Measurements from ENCODE around the gene EDC3.
"Not testable (repeated sequence)": the region's sequence is repeated elsewhere in the genome, so short reads cannot be mapped to it uniquely, and the experiment has no call there.

EDC3 gene

GRCh38 chr15:74695597-74696397 is at the start of gene EDC3:
Gene EDC3 (minus strand): TSS chr15:74696024. CDS start chr15:74675124, 20,900 bp downstream.
- peak; percentile 81 for DNase-seq (ENCODE audit: low spot score)

DNA sequence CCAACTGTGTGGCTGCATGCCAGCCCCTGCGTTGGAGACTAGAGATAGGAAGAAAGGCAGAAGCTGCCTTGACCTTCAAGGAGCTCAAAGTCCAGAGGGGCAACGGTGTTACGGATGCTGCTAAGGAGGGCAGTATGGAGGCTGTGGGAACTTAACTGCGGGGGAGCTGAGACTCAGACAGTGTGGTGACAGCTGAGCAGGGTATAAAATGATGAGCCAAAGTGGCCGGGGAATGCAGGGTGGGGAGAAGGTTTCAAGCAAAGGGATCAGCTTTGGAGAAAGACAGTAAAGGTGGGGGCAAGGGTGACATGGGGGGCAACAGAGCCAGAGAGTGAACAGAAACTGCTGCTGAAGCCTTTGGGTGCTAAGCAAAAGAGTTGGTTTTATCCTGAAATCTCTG is 46.6 kb upstream of the EDC3 start:
- DNase-seq (ENCODE audit: low spot score), result no peak

DNA sequence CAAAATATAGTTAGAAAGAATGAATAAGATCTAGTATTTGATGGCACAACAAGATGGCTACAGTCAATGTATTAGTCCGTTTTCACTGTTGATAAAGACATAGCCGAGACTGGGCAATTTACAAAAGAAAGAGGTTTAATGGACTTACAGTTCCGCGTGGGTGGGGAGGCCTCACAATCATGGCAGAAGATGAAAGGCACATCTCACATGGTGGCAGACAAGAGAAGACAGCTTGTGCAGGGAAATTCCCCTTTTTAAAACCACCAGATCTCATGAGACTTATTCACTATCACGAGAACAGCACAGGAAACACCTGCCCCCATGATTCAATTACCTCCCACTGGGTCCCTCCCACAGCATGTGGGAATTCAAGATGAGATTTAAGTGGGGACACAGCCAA is 42.4 kb upstream of the EDC3 start:
- DNase-seq (ENCODE audit: low spot score), result not testable (repeated sequence)

DNA sequence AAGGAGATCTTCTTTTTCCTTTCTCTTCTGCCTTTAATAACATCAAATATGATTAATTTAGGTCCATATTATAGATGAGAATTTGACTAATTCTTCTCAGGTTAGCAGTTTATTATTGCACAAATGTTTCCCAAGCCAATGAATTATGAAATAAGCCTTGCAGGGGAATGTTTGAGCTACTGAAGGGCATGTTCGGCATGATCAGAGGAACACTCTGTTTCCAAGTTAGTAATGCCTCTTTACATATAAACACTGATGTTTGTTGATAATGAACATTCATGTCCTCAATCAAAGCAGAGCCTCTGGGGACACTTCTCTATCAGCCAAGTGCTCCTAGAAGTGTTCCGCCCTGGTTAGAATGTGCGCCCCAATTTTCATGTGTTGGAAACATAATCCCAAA is 39.5 kb upstream of the EDC3 start:
- DNase-seq (ENCODE audit: low spot score), result no peak

- DNase-seq (ENCODE audit: low spot score), result no peak
These were observed 37.4 kb upstream of the EDC3 start for GRCh38 chr15:74733269-74733668.

- no peak for DNase-seq (ENCODE audit: low spot score)
These were observed 37.0 kb upstream of the EDC3 start for GRCh38 chr15:74732846-74733245.

DNA sequence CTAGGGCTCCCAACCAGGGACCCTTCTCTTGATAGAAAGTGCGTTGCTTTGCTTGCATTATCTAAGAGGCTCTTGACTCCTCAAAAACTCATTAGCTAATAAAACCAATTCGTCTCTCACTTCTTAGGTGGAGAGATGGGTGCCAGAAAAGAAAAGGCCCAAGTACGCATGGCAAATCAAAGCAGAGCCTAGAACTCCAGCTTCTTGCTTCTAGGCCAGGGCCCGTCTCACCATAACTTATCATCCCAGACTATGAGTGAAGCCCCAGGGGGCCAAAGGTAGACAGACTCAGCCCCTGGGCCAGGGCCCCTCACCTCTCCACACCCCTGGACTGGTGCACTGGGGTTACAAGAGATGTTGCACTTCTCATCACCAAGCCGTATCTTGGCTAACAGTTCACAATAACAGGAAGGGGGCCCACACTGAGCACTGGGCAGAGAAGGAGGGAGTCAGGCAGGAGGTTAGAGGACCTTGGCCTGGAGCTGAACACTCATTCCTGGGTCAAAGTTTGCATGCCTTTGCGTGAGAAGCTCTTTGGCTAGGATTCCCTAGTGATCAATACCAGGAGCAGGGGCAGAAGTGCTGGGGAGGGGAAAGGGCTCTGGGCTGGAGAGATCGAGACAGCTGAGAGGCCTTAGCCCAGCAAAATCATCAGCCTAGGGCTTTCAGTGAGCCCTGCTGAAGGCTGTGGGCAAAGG is 34.9 kb upstream of the EDC3 start:
- DNase-seq (ENCODE audit: low spot score), result no peak

GRCh38 chr15:74729372-74729771 is 33.5 kb upstream of the EDC3 start:
- not testable (repeated sequence) for DNase-seq (ENCODE audit: low spot score)

DNA sequence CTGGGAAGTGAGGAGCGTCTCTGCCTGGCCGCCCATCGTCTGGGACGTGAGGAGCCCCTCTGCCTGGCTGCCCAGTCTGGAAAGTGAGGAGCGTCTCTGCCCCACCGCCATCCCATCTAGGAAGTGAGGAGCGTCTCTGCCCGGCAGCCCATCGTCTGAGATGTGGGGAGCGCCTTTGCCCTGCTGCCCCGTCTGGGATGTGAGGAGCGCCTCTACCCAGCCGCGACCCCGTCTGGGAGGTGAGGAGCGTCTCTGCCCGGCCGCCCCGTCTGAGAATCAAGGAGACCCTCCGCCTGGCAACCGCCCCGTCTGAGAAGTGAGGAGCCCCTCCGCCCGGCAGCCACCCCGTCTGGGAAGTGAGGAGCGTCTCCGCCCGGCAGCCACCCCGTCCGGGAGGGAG is 32.9 kb upstream of the EDC3 start:
- DNase-seq (ENCODE audit: low spot score), result not testable (repeated sequence)

DNA sequence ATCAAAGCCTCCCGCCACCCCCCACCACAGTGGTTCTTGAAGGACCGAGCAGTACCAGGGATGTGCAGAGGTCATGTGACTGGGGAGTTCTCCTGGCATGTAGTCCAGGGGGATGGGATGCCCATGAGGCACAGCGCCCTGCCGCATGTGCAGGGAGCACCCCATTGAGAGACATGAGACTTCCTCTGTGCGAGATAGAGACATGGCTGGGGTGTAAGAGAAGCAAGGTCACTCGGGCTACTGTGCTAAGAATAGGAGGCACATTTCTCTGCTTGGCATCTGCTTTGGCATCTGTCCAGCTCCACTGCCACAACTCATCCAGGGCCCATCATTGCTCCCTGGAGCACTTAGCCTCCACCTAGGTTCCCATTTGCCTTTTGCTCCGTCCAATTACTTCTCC is 31.9 kb upstream of the EDC3 start:
- DNase-seq (ENCODE audit: low spot score), result no peak

DNA sequence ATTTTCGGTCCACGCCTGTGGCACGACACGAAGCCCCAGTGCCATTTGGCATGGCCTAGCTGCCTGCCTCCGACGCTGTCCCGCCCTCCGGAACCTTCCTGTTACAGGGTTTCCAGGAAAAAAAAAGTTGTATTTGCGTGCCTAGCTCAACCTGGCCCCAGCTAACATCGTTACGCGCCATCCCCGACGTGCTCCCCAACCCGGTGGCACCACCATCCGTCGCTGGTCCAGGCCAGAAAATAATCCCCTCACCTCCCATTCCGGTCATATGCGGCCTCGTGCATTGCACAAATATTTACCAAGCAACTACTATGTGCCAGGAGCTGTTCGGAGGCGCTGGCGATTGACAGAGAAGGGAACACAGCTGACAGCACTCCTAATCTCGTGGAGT is 30.9 kb upstream of the EDC3 start:
- no peak for DNase-seq (ENCODE audit: low spot score)

GRCh38 chr15:74725845-74726773 is 30.3 kb upstream of the EDC3 start:
- DNase-seq (ENCODE audit: low spot score), result no peak

DNA sequence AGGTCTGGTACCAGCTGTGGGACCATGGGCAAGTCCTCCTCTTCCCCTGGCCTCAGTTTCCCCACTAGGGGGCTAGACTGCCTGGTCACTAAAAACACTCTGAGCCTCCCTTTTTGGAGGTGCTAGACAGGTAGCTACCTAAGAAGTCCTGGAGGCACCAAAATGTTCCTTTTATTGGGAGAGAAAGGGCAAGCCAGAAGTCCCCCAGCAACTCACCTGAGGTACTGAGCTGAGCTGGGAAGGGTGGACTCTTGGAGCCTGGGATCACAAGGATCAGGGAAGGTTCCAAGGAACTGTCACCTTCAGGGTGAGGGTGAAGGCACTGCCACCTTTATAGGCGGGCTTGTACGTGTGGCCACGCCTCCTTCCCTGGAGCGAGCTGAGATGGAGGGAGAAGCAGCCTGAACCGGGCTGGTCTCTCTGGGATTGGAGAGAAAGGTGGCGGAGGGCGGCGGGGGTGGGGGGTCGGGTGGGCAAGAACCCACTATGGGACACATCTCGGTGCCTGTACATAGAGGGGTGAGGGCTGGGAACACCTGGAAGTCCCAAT is 29.5 kb upstream of the EDC3 start, which contains the start of gene CYP1A1:
Gene CYP1A1 (minus strand): TSS at position 304 of the 550 bp plus-strand sequence. CDS start 2,431 bp downstream, outside the sequence.
- DNase-seq (ENCODE audit: low spot score), result no peak

- no peak for DNase-seq (ENCODE audit: low spot score)
These were observed 28.9 kb upstream of the EDC3 start for GRCh38 chr15:74724570-74725224.

GRCh38 chr15:74723754-74724334 is 28.0 kb upstream of the EDC3 start:
- peak; percentile 40 for DNase-seq (ENCODE audit: low spot score)

GRCh38 chr15:74723187-74723586 is 27.4 kb upstream of the EDC3 start:
- no peak for DNase-seq (ENCODE audit: low spot score)

DNA sequence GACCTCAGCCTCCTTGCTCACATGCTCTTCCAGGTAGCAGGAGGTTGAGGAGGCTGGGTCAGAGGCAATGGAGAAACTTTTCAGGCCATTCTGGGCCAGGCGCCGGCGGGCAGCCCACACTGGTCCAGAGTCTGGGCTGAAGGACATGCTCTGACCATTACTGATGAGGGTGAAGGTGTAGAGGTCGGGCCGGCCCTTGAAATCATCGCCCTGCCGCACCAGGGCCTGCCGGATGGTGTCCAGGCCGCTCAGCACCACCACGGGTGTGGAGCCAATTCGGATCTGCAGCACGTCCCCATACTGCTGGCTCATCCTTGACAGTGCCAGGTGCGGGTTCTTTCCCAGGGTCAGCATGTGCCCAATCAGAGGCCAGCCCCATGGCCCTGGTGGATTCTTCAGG is 26.8 kb upstream of the EDC3 start:
- DNase-seq (ENCODE audit: low spot score), result no peak

DNA sequence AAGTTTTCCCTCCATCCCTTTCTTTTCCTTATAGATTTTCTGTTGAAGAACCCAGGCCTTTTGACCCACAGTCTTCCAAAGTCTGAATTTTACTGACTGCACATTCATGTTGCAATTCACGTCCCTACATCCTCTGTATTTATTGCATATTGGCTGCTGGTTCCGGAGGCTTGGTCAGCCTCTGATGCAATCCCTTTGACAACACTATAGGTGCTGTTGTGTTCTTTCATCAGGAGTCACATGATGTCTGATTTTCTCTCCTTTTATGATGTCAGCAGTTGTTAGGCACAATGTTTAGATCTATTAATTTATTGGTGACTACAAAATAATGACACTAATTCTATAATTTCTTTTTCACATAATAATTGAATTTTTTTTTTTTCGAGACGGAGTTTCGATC is 20.8 kb upstream of the EDC3 start:
- no peak for DNase-seq (ENCODE audit: low spot score)

- no peak for DNase-seq (ENCODE audit: low spot score)
These were observed 16.5 kb upstream of the EDC3 start for GRCh38 chr15:74712311-74712710.

DNA sequence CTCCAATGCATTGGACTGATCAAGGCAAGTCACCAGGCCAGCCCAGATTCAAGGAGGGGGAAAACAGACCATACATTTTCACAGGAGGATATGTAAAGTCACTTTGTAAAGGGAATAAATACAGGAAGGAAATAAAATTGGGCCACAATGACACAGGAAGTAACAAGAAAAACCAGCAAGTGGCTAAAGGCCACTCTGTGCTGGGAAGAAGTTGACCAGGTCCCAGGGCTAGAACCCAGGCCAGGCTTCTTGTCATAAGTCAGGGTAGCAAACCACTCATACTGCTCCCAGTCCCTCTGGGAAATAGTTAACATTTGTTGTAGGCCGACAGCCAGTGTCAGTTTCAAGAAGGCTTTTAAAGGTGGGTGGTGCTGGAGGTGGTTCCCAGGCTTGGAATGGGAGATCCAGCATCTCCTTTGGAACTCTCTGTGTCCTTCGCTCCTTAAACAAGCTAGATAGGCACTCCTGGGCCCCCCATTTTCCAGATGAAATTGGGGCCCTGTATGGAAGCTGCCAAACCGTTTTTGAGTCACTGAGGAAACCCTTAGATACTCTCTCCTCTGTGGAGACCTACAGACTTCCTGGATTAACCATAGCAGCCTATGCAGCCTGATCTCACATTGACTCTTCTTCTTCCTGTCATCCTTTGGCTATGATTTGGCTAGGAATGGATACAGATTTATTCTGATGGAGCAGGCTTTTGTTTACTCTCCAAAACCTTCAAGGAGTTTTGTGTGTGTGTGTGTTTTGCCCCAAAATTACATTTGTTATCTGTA is 14.7 kb upstream of the EDC3 start:
- DNase-seq (ENCODE audit: low spot score), result no peak
